ENCODE measurements around the gene HAPLN3.

The HAPLN3 gene

GRCh38 chr15:88830016-88830415 is 65.3 kb downstream of the HAPLN3 start:
- H3K36me3 Mint-ChIP-seq (ENCODE audit: low read depth), result no peaks in the 10 kb centered on the region
- H3K4me3 Mint-ChIP-seq, result no peak overlapping the region

GRCh38 chr15:88828791-88829190 is 66.6 kb downstream of the HAPLN3 start:
- DNase-seq (ENCODE audit: low spot score), result no peak
- Mint-ChIP-seq H3K36me3 (ENCODE audit: low read depth) (no peaks in the 10 kb centered on the region), H3K4me3 (no peak overlapping the region), H3K27ac (no peak overlapping the region), H3K4me1 (ENCODE audit: low read depth) (no peaks in the 10 kb centered on the region), H3K27me3 (ENCODE audit: low read depth) (no peaks in the 10 kb centered on the region), H3K9me3 (no peaks in the 10 kb centered on the region)

More at GRCh38 chr15:88830016-88830415, 65.3 kb downstream of the HAPLN3 start:
- Mint-ChIP-seq H3K4me1 (ENCODE audit: low read depth) (peaks cover 1% of the 10 kb centered on the region), H3K27me3 (ENCODE audit: low read depth) (no peaks in the 10 kb centered on the region), H3K9me3 (no peaks in the 10 kb centered on the region), H3K27ac (no peak overlapping the region)
- DNase-seq (ENCODE audit: low spot score), result no peak
